Lower lobe of right lung (tissue), 2 donors: ENCODE data around the gene SH2B3. TPM values are rescaled to one million over a fixed set of nuclear protein-coding genes. Genes with fewer than 3 reads are reported as not detected.
"Not testable (repeated sequence)": the region's sequence is repeated elsewhere in the genome, so short reads cannot be mapped to it uniquely, and the experiment has no call there.

Experiments used
- ATAC-seq, 2 donors: fragments of 200-7000 bp; cut with Tn5 transposase; one replicate each; pipeline ENCODE4 v1.9.1; 2020 to 2022; ENCODE audit warnings: mild to moderate bottlenecking in 2 of 2, moderate library complexity in 2 of 2
- DNase-seq: peaks from one replicate; pipeline ENCODE4 v3.0.0-alpha.2; 2020
- H3K27ac ChIP-seq: fragments of 200-600 bp; one replicate; pipeline ENCODE4 v1.8.0; 2022
- H3K27me3 ChIP-seq: fragments of 200-600 bp; one replicate; pipeline ENCODE4 v1.8.0; 2022; ENCODE audit warnings: low read depth
- H3K36me3 ChIP-seq: fragments of 200-600 bp; one replicate; pipeline ENCODE4 v1.8.0; 2022; ENCODE audit warnings: mild to moderate bottlenecking
- H3K4me1 ChIP-seq: fragments of 200-600 bp; one replicate; pipeline ENCODE4 v1.8.0; 2022
- H3K4me3 ChIP-seq: fragments of 200-600 bp; one replicate; pipeline ENCODE4 v1.8.0; 2022; ENCODE audit warnings: mild to moderate bottlenecking
- H3K9me3 ChIP-seq: fragments of 200-600 bp; one replicate; pipeline ENCODE4 v1.8.0; 2022
- CTCF ChIP-seq: fragments of 200-600 bp; IDR thresholded peaks from one replicate; pipeline ENCODE4 v1.8.0; 2022; ENCODE audit warnings: antibody characterized with exemption, mild to moderate bottlenecking
- intact Hi-C: fragments of 100-400 bp; cut with DNase I; formaldehyde crosslinking; loops from one replicate; pipeline ENCODE4 v1.11.0; 2022
- total RNA-seq: library from RNA; stranded (reverse); fragmentation: NEBNext Ultra II Directional; extraction: Animal tissue kit (Norgen Biotek cat#: 25700); gene quantifications from one replicate; pipeline ENCODE4 v1.2.1, GENCODE V29; 2021
- donor health status: DM: no; HTN: yes; CAD: no; lungs with severe emphysema.

The SH2B3 gene
- total RNA-seq, 1 donor from 2014 or later, result 49.5 TPM

- intact Hi-C loops, result loop anchor here (10.0 kb wide), 1 partner anchor 61 kb away; no protein-coding TSS in a partner anchor
- no peak for DNase-seq
- TF ChIP-seq CTCF, result no peak
- Histone ChIP-seq H3K4me3 (no peak overlapping the region), H3K36me3 (peaks cover 98% of the 10 kb centered on the region), H3K27me3 (no peaks in the 10 kb centered on the region), H3K27ac (no peak overlapping the region), H3K4me1 (peaks cover 7% of the 10 kb centered on the region), H3K9me3 (no peaks in the 10 kb centered on the region)
- ATAC-seq, result no peak
Observed at GRCh38 chr12:111455448-111456320, 50.0 kb downstream of the SH2B3 start.

GRCh38 chr12:111457071-111457470 lies 51.3 kb downstream of the SH2B3 start:
- no peak for TF ChIP-seq CTCF
- peaks cover 5% of the 10 kb centered on the region for H3K4me1 ChIP-seq
- intact Hi-C loops, result loop anchor here (10.0 kb wide), 1 partner anchor 62 kb away; no protein-coding TSS in a partner anchor
- DNase-seq (no peak), ATAC-seq (no peak)
- no peak overlapping the region for H3K27ac ChIP-seq
- H3K9me3 ChIP-seq, result no peaks in the 10 kb centered on the region
- H3K36me3 ChIP-seq, result peaks cover 91% of the 10 kb centered on the region
- H3K27me3 ChIP-seq, result no peaks in the 10 kb centered on the region
- no peak overlapping the region for H3K4me3 ChIP-seq

- intact Hi-C loops, result loop anchor here (10.0 kb wide), 1 partner anchor 63 kb away; no protein-coding TSS in a partner anchor
- H3K4me1 ChIP-seq, result peaks cover 5% of the 10 kb centered on the region
- TF ChIP-seq CTCF, result no peak
- H3K36me3 ChIP-seq, result peaks cover 86% of the 10 kb centered on the region
- ATAC-seq (no peak), DNase-seq (no peak)
- H3K27me3 ChIP-seq, result no peaks in the 10 kb centered on the region
- H3K9me3 ChIP-seq, result no peaks in the 10 kb centered on the region
- no peak overlapping the region for H3K4me3 ChIP-seq
- H3K27ac ChIP-seq, result no peak overlapping the region
Observed at GRCh38 chr12:111457577-111457976, 51.9 kb downstream of the SH2B3 start.

- TF ChIP-seq CTCF, result no peak
- peaks cover 5% of the 10 kb centered on the region for H3K4me1 ChIP-seq
- H3K4me3 ChIP-seq, result no peak overlapping the region
- H3K9me3 ChIP-seq, result no peaks in the 10 kb centered on the region
- no peak for ATAC-seq
- H3K36me3 ChIP-seq, result peaks cover 79% of the 10 kb centered on the region
- intact Hi-C loops, result loop anchor here (10.0 kb wide), 1 partner anchor 64 kb away; no protein-coding TSS in a partner anchor
- no peak for DNase-seq
- no peak overlapping the region for H3K27ac ChIP-seq
- H3K27me3 ChIP-seq, result no peaks in the 10 kb centered on the region
Observed at GRCh38 chr12:111458546-111459172, 52.9 kb downstream of the SH2B3 start.

- DNase-seq, result not testable (repeated sequence)
- H3K36me3 ChIP-seq, result peaks cover 74% of the 10 kb centered on the region
Observed at GRCh38 chr12:111460111-111460510, 54.4 kb downstream of the SH2B3 start.

More at GRCh38 chr12:111460111-111460510, 54.4 kb downstream of the SH2B3 start:
- H3K4me1 ChIP-seq, H3K9me3 ChIP-seq, intact Hi-C loops, H3K27ac ChIP-seq, ATAC-seq, H3K4me3 ChIP-seq, H3K27me3 ChIP-seq: not testable (repeated sequence)
